VCaP (cell line): ENCODE measurements around the gene GYS2.

ENCODE experiments used
- H3K27ac ChIP-seq: fragments of 450-650 bp; 2 replicates; pipeline ENCODE4 v1.5.1; 2017
- TF ChIP-seq, protein P1 (sequence below): fragments of 450-650 bp; conservative IDR thresholded peaks from 2 replicates; pipeline ENCODE4 v1.5.1; 2017; ENCODE audit warnings: mild to moderate bottlenecking, moderate library complexity

Gene GYS2

DNA sequence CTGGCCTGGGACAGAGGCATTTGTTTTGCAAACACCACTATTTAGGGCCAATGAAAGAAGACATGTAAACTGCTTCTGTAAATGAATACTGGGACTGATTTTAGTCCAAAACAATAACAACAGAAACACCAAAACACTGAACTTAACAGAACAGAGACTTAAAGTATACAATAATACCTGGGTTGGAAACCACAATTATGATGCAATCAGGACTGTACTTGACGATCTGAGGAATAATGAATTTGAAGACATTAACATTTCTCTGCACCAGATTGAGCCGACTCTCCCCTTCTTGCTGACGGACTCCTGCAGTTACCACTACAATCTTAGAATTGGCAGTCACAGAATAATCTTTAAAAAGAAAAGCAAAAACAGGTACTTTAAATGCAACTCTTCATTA, 39.1 kb upstream of the GYS2 start:
- TF ChIP-seq, protein P1, sequence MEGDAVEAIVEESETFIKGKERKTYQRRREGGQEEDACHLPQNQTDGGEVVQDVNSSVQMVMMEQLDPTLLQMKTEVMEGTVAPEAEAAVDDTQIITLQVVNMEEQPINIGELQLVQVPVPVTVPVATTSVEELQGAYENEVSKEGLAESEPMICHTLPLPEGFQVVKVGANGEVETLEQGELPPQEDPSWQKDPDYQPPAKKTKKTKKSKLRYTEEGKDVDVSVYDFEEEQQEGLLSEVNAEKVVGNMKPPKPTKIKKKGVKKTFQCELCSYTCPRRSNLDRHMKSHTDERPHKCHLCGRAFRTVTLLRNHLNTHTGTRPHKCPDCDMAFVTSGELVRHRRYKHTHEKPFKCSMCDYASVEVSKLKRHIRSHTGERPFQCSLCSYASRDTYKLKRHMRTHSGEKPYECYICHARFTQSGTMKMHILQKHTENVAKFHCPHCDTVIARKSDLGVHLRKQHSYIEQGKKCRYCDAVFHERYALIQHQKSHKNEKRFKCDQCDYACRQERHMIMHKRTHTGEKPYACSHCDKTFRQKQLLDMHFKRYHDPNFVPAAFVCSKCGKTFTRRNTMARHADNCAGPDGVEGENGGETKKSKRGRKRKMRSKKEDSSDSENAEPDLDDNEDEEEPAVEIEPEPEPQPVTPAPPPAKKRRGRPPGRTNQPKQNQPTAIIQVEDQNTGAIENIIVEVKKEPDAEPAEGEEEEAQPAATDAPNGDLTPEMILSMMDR: no peak
- no peak overlapping the region for H3K27ac ChIP-seq

DNA sequence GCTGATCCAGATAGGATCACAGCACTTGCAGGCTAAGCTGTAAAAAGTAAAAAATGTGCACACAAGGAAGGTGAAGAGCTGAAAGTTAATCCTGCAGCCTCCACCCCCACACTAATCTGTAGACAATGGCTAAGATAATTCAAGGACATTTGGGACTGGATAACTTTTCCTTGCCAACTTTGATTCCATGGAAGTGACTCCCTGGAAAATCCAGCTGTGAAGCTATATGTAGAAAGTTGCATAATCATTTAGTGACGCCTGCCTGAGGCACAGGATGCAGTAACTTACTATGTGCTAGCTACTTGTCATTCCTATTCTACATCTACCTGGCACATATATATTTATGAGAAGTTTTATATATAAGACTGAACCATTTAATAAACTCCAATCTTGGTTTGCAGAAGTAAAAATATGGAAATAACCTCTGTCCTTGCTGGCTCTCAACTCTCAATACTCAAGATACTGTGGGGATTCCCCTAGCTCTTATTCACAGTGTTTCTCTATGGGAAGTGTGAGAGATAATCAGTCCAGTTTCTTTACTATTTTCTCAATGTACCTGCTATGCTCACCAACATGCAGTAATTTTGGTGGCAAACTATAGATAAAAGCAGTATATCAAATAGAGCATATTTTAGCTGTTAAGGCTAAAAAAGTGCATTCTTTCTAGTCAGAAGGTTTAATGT, 38.2 kb upstream of the GYS2 start:
- no peak overlapping the region for H3K27ac ChIP-seq
- TF ChIP-seq, protein P1: no peak

DNA sequence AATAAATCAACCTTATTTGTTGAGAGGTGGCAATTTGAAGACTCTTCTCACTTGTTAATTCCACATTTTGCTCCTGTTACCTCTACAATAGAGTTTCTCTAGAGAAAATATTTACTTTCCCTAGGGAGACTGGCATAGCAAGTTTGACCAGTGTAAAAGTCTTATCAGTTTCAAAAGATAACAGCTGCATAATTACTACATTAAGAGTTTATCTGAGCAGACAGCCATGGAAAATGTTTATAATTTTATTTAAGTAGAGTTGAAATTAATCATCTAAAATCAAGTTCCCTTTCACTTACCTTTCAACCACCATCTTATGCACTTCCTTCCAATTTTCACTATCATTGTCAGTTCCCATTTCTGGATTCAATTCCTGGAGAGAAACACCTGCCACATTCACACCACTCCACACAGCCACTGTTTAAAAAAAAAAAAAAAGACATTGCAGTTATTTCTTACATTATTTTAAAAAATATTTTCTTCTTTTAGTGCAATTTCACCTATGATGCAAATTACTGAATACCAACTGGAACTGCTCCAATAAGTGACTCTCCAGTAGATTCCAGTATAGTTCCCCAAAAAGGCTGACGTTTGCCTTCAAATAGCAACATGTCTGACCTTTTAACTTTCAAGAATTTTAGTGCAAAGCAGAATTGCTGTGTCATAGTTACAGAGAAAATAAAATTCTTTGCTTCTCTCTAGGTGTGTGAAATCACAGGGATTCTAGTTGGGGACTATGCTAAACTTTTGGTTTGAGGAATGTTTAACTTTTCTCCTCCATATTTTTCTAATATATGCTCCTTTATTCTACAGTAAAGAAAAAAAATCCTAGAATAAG, 33.6 kb upstream of the GYS2 start:
- TF ChIP-seq, protein P1: no peak
- H3K27ac ChIP-seq: peak overlapping the region; percentile 73

DNA sequence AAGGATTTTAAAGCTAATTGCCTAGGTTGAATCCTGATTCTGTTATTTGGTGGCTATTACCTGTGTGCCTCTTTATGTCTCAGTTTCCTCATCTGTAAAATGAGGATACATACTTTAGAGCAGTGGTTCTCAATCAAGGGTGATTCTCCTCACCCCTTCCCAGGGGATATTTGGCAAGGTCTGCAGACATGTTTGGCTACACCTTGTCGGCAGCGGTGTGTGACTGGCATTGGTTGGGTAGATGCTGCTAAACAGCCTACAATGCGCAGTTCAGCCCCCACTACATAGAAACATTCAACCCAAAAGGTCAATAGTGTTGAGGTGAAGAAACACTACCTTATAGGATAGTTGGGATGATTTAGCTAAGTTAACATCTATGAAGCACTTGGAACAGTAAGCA, 29.6 kb upstream of the GYS2 start:
- TF ChIP-seq, protein P1: no peak

DNA sequence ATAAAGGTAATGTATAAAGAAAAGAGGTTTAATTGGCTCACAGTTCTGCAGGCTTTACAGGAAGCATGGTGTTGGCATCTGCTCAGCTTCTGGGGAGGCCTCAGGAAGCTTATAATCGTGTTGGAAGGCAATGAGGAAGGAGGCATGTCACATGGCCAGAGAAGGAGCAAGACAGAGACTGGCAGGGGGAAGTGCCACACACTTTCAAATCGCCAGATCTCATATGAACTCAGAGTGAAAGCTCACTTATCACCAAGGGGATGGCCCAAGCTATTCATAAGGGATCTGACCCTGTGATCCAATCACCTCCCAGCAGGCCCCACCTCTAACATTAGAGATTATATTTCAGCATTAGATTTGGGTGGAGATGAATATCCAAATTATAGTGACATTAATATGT, 26.7 kb upstream of the GYS2 start:
- no peak overlapping the region for H3K27ac ChIP-seq
- TF ChIP-seq, protein P1: no peak

More for the DNA sequence above, 29.6 kb upstream of the GYS2 start:
- no peak overlapping the region for H3K27ac ChIP-seq

DNA sequence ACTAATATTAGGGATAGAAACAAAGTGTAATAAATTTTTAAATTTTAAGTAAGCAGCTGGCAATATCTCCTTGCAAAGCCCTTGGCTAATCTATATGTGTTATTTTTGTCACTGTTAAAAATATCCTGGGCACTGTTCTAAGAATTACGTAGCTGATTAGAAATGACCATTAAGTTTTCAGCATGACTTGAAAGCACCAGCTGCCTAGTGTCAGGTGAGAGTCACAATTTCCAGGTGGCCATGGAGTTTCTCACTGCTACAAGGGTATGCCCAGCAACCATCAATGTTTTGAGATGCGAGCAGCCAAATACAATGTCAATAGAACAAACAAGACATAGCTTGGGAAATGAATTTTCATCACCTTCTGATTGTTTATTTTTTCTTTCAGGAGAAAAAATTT, 23.3 kb upstream of the GYS2 start:
- TF ChIP-seq, protein P1: no peak
- H3K27ac ChIP-seq: no peak overlapping the region

DNA sequence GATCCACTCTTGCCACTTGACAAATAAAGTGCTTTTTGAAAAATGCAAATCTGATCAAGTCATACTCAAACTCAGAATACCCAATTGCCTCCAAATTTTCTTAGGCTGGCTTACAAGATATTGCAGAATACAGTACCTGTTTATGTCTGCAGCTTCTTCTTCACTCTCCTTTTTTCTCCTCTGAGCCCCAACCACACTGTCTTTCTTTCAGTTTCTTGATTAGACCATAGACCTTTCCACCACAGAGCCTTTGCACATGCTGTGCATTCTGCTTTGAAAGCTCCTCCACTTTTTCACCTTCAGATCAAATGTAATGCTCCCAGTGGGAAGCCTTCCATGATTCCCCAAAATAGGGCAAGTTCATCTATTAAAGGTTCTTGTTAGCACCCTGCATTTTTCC, 13.9 kb upstream of the GYS2 start:
- no peak overlapping the region for H3K27ac ChIP-seq
- TF ChIP-seq, protein P1: no peak
